HUDEP-2 (cell line): ENCODE results near the gene SCGB1A1.
A peak's percentile ranks its signal among the peaks of the same experiment; 100 is the strongest.
"Not testable (repeated sequence)": the region's sequence is repeated elsewhere in the genome, so short reads cannot be mapped to it uniquely, and the experiment has no call there.

ENCODE experiments used
- DNase-seq, 76 experiments: peaks; one replicate each; lab custom pipeline; 2025; ENCODE audit not compliant: unreplicated experiment in 76 of 76; lab: John Stamatoyannopoulos, UW

SCGB1A1 gene

DNA sequence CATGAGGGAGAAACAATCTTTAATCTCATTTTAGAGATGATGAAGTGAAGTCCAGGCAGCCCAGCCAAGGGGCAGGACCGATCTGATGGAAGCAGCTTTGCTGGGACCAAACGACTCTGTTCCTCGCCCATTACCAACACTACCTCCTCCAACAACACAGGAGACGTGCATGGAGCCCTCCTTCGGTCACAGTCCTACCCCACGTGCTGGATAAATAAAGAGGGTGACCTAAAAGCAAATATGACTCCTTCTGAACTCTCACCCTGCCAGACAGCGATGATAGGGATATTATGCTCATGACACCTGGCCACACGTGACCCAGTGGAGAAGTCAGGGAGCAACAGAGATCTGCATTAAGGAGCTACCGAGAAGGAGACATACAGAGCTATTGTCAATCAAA is 26.0 kb downstream of the SCGB1A1 start:
- DNase-seq = no peak

DNA sequence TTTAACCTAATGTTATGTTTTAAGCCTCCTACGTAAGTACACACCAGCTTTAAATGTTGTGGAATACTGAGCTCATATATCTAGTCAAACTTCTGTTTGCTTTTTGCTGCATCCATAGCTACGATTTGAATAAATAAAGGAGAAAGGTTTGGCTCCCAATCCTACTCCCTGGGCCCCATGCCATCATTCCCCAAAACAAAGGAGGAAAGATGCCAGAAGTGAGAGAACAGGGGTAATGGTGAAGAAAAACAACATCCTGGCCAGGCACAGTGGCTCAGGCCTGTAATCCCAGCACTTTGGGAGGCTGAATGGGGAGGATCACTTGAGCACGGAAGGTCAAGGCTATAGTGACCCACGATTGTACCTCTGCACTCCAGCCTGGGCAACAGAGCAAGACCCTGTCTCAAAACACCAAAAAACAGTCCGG is 26.5 kb downstream of the SCGB1A1 start:
- DNase-seq = no peak

DNA sequence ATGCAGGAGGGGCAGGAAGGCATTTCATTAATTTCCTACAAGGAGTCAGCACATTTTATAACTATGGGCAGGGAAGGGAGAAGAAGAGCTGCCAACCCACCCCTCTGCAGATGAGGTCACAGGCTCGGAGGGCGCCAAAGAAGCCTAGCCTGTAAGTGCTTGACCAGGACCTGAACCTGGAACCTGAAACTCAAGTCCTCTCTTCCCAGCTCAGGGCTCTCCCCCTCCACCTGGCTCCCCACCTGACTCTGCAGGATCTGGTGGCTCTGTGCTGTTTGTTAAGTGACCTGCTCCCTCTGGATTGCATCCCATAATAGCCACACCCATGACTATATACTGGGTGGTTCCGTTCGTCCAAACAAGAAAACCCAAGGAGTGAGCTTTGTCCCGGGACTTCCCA is 27.3 kb downstream of the SCGB1A1 start:
- DNase-seq = no peak

DNA sequence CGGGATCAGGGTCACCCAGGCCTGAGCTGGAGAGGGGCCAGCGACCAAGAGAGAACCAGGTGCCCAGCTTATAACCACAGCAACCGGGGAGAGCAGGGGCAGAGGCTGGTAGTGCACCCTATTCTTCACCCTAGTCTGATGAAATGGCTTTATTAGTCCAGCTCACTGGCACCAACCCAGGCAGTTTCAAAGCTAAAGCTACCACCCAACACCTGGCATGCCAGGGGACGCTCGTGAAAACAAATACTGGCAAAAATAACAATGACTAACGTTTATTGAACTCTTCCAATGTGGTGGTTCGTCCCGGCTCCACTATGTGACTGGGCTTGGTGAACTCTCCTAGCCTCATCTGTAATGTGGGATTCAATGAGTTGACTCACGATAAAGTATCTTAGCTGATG is 30.6 kb downstream of the SCGB1A1 start:
- no peak for DNase-seq

DNA sequence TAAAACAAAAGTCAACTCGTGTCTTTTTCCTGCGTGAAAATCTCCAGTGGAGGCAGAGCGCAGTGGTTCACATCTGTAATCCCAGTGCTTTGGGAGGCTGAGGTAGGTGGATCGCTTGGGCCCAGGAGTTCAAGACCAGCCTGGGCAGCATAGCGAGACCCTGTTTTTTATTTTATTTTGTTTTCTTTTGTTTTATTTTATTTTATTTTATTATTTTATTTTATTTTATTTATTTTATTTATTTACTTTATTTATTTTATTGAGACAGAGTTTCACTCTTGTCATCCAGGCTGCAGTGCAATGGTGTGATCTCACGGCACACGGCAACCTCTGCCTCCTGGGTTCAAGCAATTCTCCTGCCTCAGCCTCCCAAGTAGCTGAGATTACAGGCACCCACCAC is 31.1 kb downstream of the SCGB1A1 start:
- not testable (repeated sequence) for DNase-seq

DNA sequence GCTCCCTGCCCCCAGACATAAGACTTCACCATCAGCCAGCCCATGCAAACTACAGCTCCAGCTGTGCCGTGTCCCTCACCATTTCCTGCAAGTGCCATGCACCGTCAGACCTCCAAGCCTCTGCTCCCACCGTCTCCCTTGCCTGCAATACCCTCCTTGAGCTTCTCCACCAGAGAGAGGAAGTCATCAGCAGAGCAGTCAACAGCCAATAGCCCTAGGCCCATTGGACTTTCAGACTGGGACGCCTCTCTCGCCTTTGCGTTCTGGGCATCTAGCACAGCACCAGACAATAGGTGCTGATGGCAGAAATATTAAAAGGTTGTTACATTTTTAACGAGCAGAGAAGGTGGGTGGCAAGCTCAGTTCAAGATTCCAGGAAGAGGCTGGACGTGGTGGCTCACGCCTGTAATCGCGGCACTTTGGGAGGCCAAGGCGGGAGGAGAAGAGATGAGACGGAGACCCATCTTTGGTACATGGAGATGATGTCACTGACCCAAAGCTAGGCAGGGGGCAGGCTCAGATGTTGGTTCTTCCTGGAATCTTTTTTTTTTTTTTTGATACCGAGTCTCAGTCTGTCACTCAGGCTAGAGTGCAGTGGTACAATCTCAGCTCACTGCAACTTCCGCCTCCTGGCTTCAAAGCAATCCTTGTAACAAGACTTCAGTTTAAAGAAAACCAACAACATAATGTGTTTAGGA is 31.9 kb downstream of the SCGB1A1 start:
- DNase-seq = no peak

DNA sequence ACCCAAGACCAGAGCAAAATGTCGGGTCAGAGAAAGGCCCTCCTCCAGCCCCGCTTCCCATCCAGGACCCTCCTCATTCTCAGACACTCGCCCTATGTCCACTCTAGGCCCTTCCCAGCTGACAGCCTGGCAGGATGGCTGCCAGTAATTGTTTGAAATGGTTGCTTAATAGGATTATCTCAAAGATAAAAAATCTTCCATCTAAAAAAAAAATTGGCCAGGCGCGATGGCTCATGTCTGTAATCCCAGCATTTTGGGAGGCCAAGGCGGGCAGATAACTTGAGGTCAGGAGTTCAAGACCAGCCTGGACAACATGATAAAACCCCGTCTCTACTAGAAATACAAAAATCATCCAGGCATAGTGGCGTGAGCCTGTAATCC is 32.4 kb downstream of the SCGB1A1 start:
- DNase-seq = no peak

DNA sequence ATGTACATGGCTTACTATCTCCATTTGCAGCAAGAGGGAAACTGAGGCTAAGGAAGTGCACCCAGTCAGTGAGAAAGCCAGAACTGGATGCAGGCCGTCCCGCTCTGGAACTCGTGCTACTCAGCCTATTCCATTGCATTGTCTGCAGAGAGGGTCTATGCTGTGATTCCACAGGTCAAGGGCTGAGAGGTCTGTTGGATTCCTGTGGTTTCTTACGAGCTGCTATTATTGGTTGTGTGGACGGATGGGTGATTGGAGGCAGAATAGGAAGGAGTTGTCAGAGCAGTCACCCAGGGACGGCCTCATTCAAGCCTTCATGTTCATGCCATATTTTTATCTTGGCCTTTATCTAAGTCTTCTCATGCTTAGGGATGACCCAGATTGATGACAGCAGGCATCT is 33.4 kb downstream of the SCGB1A1 start:
- DNase-seq = no peak

DNA sequence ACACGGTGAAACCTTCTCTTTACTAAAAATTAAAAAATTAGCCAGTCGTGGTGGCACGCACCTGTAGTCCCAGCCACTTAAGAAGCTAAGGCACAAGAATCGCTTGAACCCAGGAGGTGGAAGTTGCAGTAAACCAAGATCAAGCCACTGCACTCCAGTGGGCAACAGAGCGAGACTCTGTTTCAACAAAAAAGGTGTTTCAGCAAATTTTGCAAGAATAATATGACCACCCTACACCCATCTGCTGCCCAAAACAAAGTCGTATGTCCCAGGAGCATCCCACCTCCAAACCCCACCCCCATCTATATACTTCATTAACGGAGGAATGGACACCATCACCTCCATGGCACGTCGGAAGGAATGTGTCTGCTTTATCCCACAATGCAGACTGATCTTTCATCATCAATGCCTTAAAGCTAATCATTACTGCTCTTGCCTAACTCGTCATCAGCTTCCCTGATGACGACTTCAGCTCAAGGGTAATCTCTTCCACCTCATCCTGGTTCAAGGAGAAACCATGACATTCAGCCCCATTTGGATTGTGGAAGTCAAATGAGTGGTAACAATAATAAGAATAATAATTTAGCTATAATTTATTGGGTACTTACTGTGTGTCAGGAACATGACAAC is 34.1 kb downstream of the SCGB1A1 start:
- DNase-seq = no peak

DNA sequence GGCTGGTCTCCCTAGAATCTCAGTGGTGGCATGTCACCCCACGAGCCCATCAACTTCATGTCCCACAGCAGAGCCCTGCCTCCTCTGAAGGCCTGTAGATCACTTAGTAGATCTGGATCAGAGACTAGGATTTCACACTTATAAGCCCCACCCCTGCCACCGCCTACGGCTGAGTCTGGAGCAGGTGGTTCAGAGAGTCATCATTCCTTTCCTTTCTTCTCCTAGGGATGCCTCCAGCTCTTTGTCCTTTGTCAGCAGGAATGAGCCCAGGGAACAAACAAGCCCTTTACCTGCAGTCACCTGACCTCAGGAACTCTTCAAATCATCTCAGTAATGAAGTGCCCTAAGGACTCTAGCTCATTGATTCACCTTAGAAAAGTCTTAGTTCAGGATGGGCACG is 37.8 kb downstream of the SCGB1A1 start:
- peak in 1 of 76 experiments; percentile 11 for DNase-seq

DNA sequence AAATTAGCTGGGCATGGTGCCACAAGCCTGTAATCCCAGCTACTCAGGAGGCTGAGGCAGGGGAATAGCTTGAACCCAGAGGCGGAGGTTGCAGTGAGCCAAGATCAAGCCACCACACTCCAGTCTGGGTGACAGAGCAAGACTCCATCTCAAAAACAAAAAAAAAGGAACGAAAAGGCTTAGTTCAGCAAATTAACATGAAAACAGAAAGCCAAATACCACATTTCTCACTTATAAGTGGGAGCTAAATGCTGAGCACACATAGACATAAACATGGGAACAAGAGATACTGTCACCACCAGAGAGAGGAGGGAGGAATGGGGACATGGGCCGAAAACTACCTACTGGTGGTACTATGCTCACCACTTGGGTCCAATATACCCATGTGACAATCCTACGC is 38.6 kb downstream of the SCGB1A1 start:
- DNase-seq = no peak

DNA sequence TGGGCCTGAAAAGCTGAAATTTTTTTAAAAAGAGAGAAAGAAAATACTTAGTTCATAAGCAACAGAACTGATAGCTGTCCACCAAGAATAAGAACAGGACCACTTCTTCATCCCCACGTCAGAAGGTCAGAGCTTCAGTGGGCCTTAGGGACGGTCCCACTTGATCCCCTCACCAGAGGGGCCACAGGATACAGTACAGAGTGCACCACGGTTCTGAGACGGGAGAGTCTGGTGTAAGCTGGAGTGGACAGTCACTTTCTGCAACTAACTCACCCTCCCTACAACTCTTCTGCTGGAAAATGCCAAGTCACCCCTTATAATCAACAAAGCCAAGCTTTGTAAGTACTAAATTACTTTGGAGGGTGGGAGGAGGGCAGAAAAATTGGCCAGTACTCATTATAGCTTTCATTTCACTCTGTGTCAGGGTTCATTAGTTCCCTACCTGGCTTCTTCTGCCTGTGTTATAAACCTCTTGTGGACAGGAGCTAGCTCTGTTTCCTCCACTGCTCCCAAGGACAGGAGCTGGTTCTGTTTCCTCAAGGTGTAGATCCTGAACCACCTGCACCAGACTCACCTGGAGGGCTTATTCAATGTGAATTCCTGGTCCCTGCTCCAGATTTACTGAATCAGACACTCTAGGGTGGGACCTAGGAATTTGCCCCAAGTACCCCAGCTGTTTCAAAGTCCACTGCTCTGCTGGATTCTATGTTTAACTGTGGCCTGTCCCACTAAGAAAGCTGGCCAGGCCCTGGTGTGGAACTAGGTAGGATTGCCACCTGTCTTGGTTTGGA is 39.6 kb downstream of the SCGB1A1 start:
- peak in 26 of 76 experiments; percentile 4 to 63 (median 34) for DNase-seq

DNA sequence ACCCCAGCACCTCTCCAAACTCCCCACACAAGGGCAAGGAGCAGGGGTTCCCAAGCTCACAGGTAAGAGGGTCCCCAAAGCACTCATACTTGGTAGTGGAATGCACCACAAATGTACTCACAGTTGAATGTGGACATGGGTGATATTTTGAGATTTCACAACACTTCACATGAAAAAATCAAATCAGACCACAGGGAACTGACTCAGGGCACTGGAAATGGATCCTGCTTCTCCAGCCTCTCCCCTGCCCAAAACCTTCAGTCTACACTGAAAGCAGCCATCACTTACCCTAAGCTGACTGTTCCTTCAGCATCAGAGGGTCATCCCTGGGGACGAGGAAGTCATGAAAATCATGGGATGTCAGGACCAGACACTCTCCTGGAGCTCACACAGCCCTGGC is 40.2 kb downstream of the SCGB1A1 start:
- no peak for DNase-seq

DNA sequence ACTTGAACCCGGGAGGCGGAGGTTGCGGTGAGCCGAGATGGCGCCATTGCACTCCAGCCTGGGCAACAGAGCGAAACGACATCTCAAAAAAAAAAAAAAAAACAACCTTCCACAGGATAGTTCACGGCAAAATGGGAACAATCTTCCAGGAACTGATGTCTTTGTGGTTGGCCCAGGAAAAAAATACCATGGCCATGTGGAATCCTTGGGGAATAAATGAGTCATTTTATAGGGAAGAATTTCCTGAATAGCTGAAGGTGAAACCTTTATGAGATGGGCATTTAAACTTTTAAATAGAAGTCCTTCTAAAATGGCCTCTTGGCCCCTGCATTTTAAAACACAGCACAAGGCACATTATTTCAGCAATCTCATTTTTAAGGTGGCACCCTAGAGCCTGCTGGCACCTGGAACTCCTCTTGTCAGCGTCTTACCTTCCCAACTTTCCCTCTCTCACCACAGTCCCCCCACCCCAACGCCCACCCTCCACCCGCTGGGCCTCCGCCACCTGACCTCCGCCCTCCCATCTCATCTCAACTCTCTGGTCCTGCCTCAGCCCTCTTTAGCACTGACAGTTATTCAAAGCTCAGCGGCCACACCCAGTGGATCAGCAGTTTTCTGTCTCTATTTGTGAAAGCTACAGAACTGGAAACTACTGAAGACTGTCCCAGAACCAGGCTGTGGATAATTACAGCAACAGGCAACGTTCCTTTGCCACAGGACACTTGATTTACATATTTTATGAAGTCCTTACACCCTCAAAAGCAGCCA is 43.1 kb downstream of the SCGB1A1 start:
- DNase-seq = peak in 69 of 76 experiments; percentile 19 to 79 (median 58)

DNA sequence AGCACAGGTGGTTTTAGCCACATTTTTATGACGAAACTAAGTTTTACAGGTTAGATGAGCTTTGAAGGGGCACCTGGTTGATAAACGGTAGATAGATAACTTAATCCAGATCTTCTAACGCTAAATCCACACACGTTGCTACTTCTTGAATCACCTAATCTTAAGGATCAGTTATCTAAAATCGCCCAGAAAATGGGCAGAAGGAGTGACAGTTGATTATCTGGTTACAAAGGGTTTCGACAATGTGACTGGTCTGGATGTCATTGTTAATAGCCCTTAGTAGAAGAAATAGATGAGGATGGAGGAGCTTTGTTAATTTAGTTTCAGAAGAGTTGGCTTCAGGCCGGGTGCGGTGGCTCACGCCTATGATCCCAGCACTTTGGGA is 43.7 kb downstream of the SCGB1A1 start:
- peak in 11 of 76 experiments; percentile 5 to 68 (median 32) for DNase-seq

DNA sequence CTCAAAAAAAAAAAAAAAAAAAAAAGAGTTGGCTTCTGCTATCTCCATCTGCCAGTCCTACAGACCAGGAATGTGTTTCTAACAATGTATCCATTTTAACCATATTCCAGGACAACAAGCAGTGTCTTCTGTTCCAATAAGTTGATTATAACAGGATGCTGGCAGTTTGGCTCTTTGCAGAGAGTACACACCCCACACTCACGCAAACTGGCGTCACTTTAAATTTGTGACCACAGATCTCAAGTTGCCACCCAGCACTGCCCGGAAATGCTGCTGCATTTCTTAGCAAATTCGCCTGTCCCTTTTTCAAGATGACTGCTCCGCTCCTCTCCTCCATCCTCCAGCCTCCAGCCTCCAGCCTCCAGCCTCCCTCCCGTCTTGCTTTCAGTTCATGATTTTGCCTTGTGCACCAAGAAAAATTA is 44.3 kb downstream of the SCGB1A1 start:
- DNase-seq = peak in 50 of 76 experiments; percentile 7 to 67 (median 30)

DNA sequence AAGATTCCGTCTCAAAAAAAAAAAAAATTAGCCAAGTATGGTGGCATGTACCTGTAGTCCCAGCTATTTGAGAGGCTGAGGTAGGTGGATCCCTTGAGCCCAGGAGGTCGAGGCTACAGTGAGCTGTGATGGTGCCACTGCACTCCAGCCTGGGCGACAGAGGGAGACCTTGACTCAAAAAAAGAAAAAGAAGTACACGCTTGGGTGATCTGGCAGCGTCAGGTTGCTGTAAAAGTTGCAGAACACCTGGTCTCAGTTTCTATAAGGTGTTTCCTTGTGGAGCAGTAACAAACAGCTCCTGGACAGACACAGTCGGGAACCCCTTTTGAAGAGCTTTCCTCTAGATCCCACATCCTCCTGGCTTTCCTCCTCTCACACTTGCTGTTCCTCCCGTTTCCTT is 45.8 kb downstream of the SCGB1A1 start:
- DNase-seq = no peak

DNA sequence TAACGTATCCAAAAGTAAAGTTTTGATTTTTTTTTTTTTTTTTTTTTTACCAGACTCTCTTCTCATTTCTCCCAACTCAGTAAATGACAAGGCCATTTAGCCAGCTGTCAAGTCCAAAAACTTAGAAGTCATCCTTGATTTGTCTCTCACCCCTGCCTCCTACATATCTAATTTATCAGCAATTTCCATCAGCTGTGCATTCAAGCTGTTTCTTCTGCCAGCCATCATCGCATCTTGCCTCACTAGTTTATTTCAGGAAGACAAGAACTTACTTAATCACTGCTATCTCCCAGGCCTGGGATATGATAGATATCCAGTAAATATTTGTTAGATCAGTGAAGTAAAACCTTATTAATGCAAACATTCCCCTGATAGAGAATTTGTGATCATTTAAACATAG is 47.6 kb downstream of the SCGB1A1 start:
- DNase-seq = peak in 7 of 76 experiments; percentile 4 to 53 (median 13)

DNA sequence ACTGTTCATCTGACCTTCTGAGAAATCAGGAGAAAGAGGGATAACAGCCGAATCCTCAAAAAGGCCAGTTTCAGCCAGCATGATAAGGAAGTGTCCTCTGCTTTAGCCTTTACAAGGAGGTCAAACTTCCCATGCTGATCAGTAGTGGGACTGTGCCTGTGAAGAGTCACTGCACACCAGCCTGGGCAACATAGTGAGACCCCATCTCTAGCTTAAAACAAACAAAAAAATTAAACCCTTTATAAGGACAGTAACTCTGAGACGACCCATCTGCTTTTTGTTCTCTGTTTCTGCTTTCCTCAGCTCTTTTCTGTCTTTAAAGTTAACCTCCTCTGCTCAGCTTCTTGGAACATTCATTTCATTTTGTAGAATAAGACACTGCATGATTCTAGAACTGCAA is 49.7 kb downstream of the SCGB1A1 start:
- no peak for DNase-seq

DNA sequence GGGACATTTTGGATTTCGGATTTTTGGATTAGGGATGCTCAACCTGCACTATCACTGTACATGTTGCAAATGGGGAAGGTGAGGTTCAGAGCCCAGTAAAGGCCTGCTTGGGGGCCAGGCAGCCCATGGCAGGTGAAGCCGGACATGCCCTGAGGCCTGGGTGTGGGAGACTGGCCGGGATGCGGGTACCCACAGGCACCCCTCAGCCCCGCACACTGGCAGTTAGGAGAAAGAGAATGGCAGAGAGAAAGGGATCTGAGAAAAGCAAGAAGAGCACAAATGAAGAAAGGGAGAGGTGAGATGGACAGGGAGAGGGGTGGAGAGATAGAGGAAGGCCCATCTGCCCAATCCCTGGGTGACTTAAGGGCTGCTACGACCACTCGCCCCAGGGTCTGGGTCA is 52.8 kb downstream of the SCGB1A1 start:
- DNase-seq = no peak
